GM19238 (cell line): ENCODE results near the gene DOK5.
"Not testable (repeated sequence)": the region's sequence is repeated elsewhere in the genome, so short reads cannot be mapped to it uniquely, and the experiment has no call there.

Experiments
- DNase-seq: peaks from one replicate; pipeline ENCODE4 v3.0.0; 2011; ENCODE audit warnings: low spot score; ENCODE audit not compliant: insufficient read length

The DOK5 gene

DNA sequence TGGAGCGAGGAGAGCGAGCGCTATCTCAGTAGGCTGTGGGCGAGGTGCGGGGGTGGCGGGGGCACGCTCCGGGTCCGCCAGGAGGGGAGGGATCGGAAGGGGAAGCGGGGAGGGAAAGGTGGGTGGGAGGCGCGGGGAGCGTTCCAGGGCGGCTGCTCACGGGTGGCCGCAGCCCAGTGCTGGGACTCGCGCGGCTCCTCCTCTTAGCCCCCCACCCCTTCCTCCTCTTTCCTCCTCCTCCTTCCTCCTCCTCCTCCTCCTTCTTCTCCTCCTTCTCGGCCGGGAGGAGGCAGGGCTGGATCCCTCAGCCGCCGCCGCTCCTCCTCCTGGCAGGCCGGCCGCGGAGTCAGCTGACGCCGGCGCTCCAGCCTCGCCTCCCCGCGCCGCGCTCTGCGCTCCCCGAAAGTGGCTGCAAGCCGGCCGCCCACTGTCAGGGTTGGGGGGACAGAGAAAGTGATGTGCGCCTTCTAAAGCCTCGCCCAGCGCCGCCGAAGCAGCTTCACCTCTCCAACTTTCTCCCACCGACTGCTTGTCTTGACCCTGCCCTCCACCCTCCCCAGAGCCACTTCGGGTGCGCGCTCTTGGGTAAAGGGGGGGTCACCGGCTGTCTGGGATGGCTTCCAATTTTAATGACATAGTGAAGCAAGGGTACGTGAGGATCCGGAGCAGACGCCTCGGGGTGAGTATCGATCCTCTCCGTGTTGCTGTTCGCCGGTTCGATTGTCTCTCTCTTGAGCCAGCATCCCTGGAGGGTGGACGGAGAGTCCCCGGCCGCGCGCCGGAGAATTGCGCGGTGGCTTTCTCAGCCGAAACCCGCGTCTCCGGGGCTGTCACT is at the start of gene DOK5:
Gene DOK5, plus strand, starts transcription at position 260 of the 835 bp plus-strand sequence. Its CDS starts 354 bp downstream, at position 614.
- DNase-seq: no peak

DNA sequence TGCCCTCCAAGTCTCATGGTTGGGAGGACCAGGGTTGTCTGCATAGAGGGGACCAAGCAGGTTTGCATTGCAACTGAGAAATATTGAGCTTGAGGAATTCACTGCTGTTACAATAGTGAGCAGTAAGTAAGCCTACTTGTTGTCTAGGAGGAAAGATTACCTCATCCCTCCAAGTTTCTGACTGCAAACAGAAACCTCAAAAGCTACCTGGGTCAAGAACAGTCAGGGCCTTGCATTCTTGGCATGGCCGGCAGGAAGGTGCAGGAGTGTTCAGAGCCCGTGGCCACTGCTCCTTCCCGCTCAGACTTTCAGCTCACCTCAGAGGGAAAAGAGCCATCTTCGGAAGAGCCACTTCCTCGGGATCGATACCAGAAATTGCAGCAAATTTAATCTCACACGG is 46.0 kb upstream of the DOK5 start:
- DNase-seq: no peak

GRCh38 chr20:54431156-54431944 is 44.0 kb upstream of the DOK5 start:
- no peak for DNase-seq

GRCh38 chr20:54432966-54433365 is 42.4 kb upstream of the DOK5 start:
- DNase-seq: no peak

- no peak for DNase-seq
These were observed 41.8 kb upstream of the DOK5 start for GRCh38 chr20:54433636-54434035.

DNA sequence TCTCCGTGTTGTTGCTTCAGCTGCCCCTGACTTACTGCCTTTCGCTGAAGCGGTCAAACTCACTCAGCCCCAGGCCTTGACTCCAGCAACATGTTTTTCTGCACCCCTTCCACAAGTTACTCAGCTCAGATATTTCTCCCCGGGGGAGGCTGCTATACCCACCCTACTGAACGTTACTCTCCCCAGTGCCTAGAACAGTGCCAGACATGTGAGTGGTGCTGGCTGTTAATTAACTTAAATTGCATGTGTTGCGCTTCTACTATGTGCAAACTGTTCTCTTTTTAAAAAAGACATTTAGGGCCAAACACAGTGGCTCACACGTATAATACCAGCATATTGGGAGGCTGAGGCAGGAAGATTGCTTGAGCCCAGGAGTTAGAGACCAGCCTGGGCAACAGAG is 41.2 kb upstream of the DOK5 start:
- DNase-seq: no peak

DNA sequence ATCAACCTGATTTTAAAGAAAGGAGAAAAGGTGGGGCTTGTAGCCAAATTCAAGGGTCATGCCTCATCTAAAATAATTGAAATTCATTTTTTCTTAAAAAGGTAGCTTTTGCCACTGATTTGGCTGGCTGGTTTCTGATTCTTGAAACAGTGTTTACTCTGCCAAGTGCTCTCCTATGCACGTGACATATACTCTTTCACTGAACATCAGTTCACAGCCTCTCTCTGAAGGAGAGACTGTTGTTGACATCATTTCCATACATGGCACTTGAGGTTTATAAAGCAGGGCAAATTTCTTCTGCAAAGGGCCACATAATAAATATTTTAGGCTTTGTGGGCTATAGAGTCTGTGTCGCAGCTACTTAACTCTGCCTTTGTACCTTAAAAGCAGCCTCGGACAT is 40.4 kb upstream of the DOK5 start:
- no peak for DNase-seq

DNA sequence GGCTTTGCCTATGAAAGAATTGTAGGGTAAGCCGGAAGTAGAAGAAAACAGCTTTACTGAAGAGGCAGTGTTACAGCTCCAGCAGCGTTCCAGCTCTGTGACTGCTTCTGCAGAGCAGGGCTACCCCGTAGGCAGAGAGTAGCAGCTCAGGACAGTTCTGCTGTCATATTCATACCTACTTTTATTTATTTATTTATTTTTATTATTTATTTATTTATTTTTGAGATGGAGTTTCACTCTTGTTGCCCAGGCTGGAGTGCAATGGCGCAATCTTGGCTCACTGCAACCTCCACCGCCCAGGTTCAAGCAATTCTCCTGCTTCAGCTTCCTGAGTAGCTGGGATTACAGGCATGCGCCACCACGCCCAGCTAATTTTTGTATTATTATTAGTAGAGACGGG is 39.0 kb upstream of the DOK5 start:
- not testable (repeated sequence) for DNase-seq

DNA sequence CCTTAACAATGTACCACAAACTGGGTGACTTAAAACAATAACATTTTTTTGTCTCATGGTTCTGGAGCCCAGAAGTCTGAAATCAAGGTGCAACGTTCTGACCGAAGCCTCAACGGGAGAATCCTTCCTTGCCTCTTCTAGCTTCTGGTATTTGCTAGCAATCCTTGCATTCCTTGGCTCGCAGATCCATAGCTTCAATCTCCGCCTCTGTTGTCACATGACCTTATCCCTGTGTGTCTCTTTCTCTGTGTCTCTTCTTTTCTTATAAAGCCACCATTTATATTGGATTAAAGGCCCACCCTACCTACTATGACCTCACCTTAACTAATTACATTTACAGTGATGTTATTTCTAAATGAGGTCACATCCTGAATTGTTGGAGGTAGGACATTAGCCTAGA is 37.2 kb upstream of the DOK5 start:
- no peak for DNase-seq

DNA sequence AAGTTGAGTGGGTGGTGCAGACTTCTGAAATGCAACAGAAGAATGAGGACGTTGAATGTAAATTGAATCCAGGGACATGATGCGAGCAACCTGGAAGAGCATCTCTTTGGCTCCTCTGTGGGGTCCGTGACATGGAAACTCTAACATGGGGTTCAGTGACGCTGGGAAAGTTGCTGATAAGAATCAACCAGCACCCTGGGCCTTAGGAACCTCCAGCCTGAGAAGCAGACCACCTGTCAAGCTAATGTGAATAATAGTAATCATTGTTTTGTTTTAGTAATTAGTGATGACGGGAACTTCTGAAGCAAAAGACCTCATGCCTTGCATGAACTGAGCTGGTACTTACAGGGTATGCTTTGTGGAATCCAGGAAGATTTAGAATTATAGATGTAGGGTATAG is 25.2 kb upstream of the DOK5 start:
- no peak for DNase-seq

DNA sequence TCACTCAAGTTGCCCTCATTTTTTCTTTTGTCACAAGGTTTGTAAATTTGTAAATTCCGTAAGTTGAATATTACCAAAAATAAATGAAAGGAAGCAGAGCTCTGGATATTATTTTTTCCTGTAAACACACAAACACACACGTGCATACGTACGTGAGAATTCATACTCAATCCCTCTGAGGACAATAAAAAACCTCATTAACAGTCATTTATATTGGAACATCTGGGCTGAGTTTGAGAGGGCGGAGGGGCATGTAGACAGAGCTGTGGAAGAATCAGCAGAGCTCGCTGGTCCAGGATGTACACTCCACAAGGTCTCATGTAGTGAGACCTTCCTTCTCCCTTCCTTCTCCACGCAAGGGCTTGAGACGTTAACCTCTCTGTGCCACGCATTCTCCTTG is 24.2 kb upstream of the DOK5 start:
- no peak for DNase-seq

DNA sequence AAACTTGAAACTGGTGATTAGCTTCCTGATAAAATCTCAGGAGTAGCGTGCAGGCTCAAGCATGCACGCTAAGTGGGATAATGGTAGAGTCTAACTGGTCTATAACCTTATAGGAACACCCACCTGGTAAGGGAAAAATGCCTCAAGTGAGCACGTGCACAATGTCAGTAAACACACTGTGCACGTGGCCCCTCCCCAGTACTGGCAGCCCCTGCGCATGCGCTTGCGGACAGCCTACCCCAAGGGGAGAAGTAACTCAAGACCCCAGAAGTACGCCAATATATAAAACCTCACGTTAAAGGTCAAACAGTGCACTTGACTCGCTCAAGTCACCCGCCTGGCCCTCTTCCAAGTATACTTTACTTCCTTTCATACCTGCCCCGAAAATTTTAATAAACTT is 23.1 kb upstream of the DOK5 start:
- DNase-seq: no peak

GRCh38 chr20:54454982-54455381 is 20.4 kb upstream of the DOK5 start:
- DNase-seq: no peak

GRCh38 chr20:54456423-54456822 is 19.0 kb upstream of the DOK5 start:
- DNase-seq: no peak

GRCh38 chr20:54456961-54457360 is 18.4 kb upstream of the DOK5 start:
- DNase-seq: no peak

- no peak for DNase-seq
These were observed 17.2 kb upstream of the DOK5 start for GRCh38 chr20:54458219-54458618.

DNA sequence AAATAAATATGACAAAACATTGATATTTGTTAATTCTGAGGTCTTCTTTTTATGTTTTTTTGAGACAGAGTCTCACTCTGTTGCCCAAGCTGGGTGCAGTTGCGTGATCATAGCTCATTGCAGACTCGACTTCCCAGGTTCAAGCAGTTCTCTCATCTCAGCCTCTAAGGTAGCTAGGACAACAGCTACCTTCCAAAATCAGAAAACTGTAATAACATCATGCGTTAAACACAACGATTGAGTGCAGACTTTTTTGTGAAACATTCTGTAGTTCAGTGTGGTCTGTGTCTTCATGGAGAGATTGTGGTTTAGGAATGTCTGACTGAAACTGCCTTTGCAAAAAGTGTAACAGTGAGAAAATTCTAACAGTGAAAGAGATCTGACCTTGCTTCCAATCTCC is 16.1 kb upstream of the DOK5 start:
- no peak for DNase-seq

DNA sequence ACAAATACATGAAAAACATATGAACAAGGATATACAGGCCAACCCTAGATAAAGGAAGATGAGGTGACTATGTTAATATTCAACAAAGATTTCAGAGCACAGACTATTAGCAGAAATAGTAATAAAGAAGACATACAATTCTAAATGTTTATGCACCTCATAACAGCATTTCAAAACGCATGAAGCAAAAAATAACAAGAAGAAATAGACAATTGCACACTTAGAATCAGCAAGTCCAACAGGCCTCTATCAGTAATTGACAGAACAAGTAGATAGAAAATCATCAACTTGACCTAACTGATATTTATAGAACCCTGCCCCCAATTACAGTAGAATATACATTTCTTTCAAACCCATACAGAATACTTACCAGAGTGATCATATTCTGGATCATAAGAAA is 11.4 kb upstream of the DOK5 start:
- no peak for DNase-seq

- DNase-seq: no peak
These were observed 9.3 kb upstream of the DOK5 start for GRCh38 chr20:54466127-54466526.

- DNase-seq: no peak
These were observed 7.8 kb upstream of the DOK5 start for GRCh38 chr20:54467622-54468021.

DNA sequence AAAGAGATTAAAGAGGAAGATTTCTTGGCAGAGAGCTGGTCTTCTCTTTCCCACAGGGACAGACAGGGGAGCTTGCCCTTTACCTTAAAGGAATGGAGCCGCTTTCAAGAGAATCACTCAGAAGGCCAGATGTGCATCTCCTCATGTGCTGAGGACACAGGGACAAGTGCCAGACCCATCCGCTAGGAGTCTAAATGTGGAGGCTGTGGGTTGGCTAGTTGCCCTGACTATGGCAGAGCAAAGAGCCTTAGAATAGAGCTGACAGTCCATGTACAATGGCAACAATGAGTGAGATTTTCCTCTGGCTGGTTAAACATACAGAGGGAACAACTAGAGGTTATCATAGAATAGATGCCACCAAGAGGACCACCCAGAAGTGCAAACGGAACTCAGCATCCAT is 7.3 kb upstream of the DOK5 start:
- DNase-seq: no peak

GRCh38 chr20:54469293-54469692 is 6.1 kb upstream of the DOK5 start:
- DNase-seq: no peak

DNA sequence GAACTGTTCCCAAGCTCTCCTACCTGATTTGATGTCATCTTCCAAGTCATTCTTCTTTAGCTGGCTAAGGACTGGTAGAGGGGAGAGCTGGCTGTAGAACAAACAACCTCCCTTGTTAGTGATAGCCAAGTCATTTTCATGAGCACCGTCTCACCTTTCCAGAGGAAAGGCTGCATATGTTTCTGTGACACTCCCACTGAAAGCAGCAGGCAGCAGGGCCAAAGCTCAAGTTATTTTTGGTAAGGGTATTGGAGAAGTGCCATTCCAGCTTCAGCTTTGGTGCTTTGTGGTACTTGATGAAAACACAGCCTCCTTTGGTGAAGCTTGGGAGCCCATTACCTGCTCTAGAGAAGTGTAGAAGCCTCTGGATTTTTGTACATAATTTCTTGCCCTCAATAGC is 5.4 kb upstream of the DOK5 start:
- no peak for DNase-seq
